HepG2 (cell line): ENCODE data around the gene C12orf56. TPM values are rescaled to one million over a fixed set of nuclear protein-coding genes. Genes with fewer than 3 reads are reported as not detected.

Source experiments
- BATF2 ChIP-seq: sonication (generic); formaldehyde crosslinking; IDR thresholded peaks from 2 replicates; pipeline ENCODE4 v1.8.0; 2022; ENCODE audit warnings: mild to moderate bottlenecking, missing genetic modification reagents, moderate library complexity
- CCDC6 ChIP-seq: sonication (generic); formaldehyde crosslinking; IDR thresholded peaks from 2 replicates; pipeline ENCODE4 v1.8.1; 2022; ENCODE audit warnings: mild to moderate bottlenecking, missing genetic modification reagents, moderate library complexity
- CHD4 ChIP-seq: fragments of 200-600 bp; sonication (generic); IDR thresholded peaks from 2 replicates; pipeline ENCODE4 v1.7.0; 2017; ENCODE audit warnings: mild to moderate bottlenecking, low read length, borderline replicate concordance
- ETV5 ChIP-seq: IDR thresholded peaks from 2 replicates; pipeline ENCODE4 v1.6.1; 2018; ENCODE audit warnings: missing biosample characterization, missing genetic modification reagents, inconsistent platforms, borderline replicate concordance
- HBP1 ChIP-seq: IDR thresholded peaks from 2 replicates; pipeline ENCODE4 v1.6.1; 2016; ENCODE audit warnings: low read depth, control low read depth
- HMGA1 ChIP-seq: sonication (generic); formaldehyde crosslinking; conservative IDR thresholded peaks from 2 replicates; pipeline ENCODE4 v1.4.0; 2020; ENCODE audit warnings: missing genetic modification reagents
- HNRNPL ChIP-seq: fragments of 200-400 bp; formaldehyde crosslinking; IDR thresholded peaks from 2 replicates; pipeline ENCODE4 v1.6.1; 2017; ENCODE audit warnings: mild to moderate bottlenecking, low read depth, low read length
- MAFF ChIP-seq: IDR thresholded peaks from 2 replicates; pipeline ENCODE4 v1.6.1; 2011; ENCODE audit warnings: low read depth, low read length, improper control_type of control experiment
- MNT ChIP-seq: fragments of 450-650 bp; IDR thresholded peaks from 2 replicates; pipeline ENCODE4 v1.6.1; 2016
- NFKB2 ChIP-seq: sonication (generic); formaldehyde crosslinking; IDR thresholded peaks from 2 replicates; pipeline ENCODE4 v1.4.0; 2020; ENCODE audit warnings: missing genetic modification reagents, borderline replicate concordance
- NR3C1 ChIP-seq: sonication (generic); formaldehyde crosslinking; IDR thresholded peaks from 2 replicates; pipeline ENCODE4 v1.4.0; 2020; ENCODE audit warnings: missing genetic modification reagents
- RAD21 ChIP-seq: fragments of 450-650 bp; formaldehyde crosslinking; IDR thresholded peaks from 2 replicates; pipeline ENCODE4 v1.5.0; 2020; ENCODE audit warnings: mild to moderate bottlenecking
- RXRB ChIP-seq: IDR thresholded peaks from 2 replicates; pipeline ENCODE4 v1.6.1; 2016; ENCODE audit warnings: borderline replicate concordance, missing genetic modification reagents, missing compliant biosample characterization
- SOX5 ChIP-seq: IDR thresholded peaks from 2 replicates; pipeline ENCODE4 v1.6.1; 2016; ENCODE audit warnings: borderline replicate concordance
- STAT5B ChIP-seq: sonication (generic); formaldehyde crosslinking; IDR thresholded peaks from 2 replicates; pipeline ENCODE4 v1.4.0; 2020; ENCODE audit warnings: missing genetic modification reagents
- ZBTB10 ChIP-seq: sonication (generic); formaldehyde crosslinking; IDR thresholded peaks from 2 replicates; pipeline ENCODE4 v1.4.0; 2020; ENCODE audit warnings: missing genetic modification reagents, borderline replicate concordance
- ZBTB21 ChIP-seq: sonication (generic); formaldehyde crosslinking; IDR thresholded peaks from 2 replicates; pipeline ENCODE4 v1.4.0; 2020; ENCODE audit warnings: missing genetic modification reagents
- ZFX ChIP-seq: sonication (generic); formaldehyde crosslinking; IDR thresholded peaks from 2 replicates; pipeline ENCODE4 v1.4.0; 2020; ENCODE audit warnings: mild to moderate bottlenecking, low read depth, missing genetic modification reagents, moderate library complexity
- ZIK1 ChIP-seq: sonication (generic); formaldehyde crosslinking; IDR thresholded peaks from 2 replicates; pipeline ENCODE4 v1.5.0; 2020; ENCODE audit warnings: mild to moderate bottlenecking, low read depth, missing genetic modification reagents, borderline replicate concordance
- ZNF17 ChIP-seq: sonication (generic); formaldehyde crosslinking; IDR thresholded peaks from 2 replicates; pipeline ENCODE4 v1.5.0; 2020; ENCODE audit warnings: mild to moderate bottlenecking, missing genetic modification reagents
- ZNF362 ChIP-seq: sonication (generic); formaldehyde crosslinking; IDR thresholded peaks from 2 replicates; pipeline ENCODE4 v1.4.0; 2020; ENCODE audit warnings: missing genetic modification reagents, mild to moderate bottlenecking, borderline replicate concordance
- ZNF530 ChIP-seq: sonication (generic); formaldehyde crosslinking; IDR thresholded peaks from 2 replicates; pipeline ENCODE4 v1.5.0; 2020; ENCODE audit warnings: low read depth, mild to moderate bottlenecking, missing genetic modification reagents
- polyA plus RNA-seq, 8 experiments: library from polyadenylated mRNA; depleted of rRNA in 3 of 8; stranded (reverse) in 7 of 8; unstranded in 1 of 8; fragments of >200 nt; fragmentation: Illumina TruSeq in 4 of 8; extraction: Trizol in 4 of 8; gene quantifications; 2 replicates each; pipeline versions ENCODE4 v1.2.1 to v1.2.3, GENCODE V29; 2011 to 2016; ENCODE audit warnings: low read depth in 4 of 8, missing spikeins in 1 of 8, mixed read lengths in 1 of 8; ENCODE audit not compliant: insufficient read depth in 1 of 8
- total RNA-seq, 5 experiments: library from RNA; depleted of rRNA; stranded (reverse); fragments of >200 nt; fragmentation: Illumina TruSeq; extraction: Trizol; gene quantifications; 2 replicates each; pipeline ENCODE4 v1.2.3, GENCODE V29; 2016; ENCODE audit warnings: low read depth in 1 of 5

The C12orf56 gene
- total and polyA plus RNA-seq, 2 of the 13 experiments (the other 11 are each of a cell fraction or from before 2014, with no cell fraction given), result 0.07 TPM; not detected in 1

- TF ChIP-seq ZBTB10 (CRISPR knock-in tag), result no peak
- TF ChIP-seq STAT5B (CRISPR knock-in tag), result no peak
- peak; percentile 65; the same call in 1 of the 2 replicates for TF ChIP-seq CCDC6
- peak; percentile 34; the same call in 1 of the 2 replicates for TF ChIP-seq SOX5 (CRISPR knock-in tag)
- TF ChIP-seq NFKB2 (CRISPR knock-in tag), result 0 out of 2 replicates have a peak, but pooled peaks have one; percentile 13
- no peak for TF ChIP-seq HNRNPL
- TF ChIP-seq HBP1 (CRISPR knock-in tag), result no peak; the same call in 1 of the 2 replicates
- TF ChIP-seq BATF2, result 0 out of 2 replicates have a peak, but pooled peaks have one; percentile 14
- 0 out of 2 replicates have a peak, but pooled peaks have one; percentile 6 for TF ChIP-seq ZIK1 (CRISPR knock-in tag)
- TF ChIP-seq ETV5 (CRISPR knock-in tag), result peak; percentile 95
- no peak for TF ChIP-seq ZNF530 (CRISPR knock-in tag)
- TF ChIP-seq MNT, result peak; percentile 40; the same call in 1 of the 2 replicates
- TF ChIP-seq RXRB, result 0 out of 2 replicates have a peak, but pooled peaks have one; percentile 12
- TF ChIP-seq ZNF17 (CRISPR knock-in tag), result no peak
- TF ChIP-seq NR3C1 (CRISPR knock-in tag), result no peak
- no peak; the same call in none of the 2 replicates for TF ChIP-seq ZFX
- peak; percentile 33; the same call in 1 of the 2 replicates for TF ChIP-seq MAFF
- TF ChIP-seq CHD4, result no peak
- TF ChIP-seq ZBTB21, result no peak
- no peak for TF ChIP-seq ZNF362 (CRISPR knock-in tag)
- no peak for TF ChIP-seq HMGA1 (CRISPR knock-in tag)
- no peak for TF ChIP-seq RAD21
Measured at GRCh38 chr12:64403707-64404469, 13.3 kb upstream of the C12orf56 start, which contains the start of gene XPOT (continued).
